BLaER1 (cell line): ENCODE measurements around the gene KRT84.
"Not testable (repeated sequence)": the region's sequence is repeated elsewhere in the genome, so short reads cannot be mapped to it uniquely, and the experiment has no call there.

Source experiments
- H3K27ac ChIP-seq: shearing (Covaris generic); formaldehyde crosslinking; 2 replicates; pipeline ENCODE4 v1.8.1; 2022
- H3K27me3 ChIP-seq: shearing (Covaris generic); formaldehyde crosslinking; 2 replicates; pipeline ENCODE4 v1.8.1; 2022
- H3K36me3 ChIP-seq: shearing (Covaris generic); formaldehyde crosslinking; 2 replicates; pipeline ENCODE4 v1.8.1; 2022
- H3K4me1 ChIP-seq: shearing (Covaris generic); formaldehyde crosslinking; 2 replicates; pipeline ENCODE4 v1.8.1; 2022
- H3K4me2 ChIP-seq: shearing (Covaris generic); formaldehyde crosslinking; 2 replicates; pipeline ENCODE4 v1.8.1; 2022
- H3K4me3 ChIP-seq: shearing (Covaris generic); formaldehyde crosslinking; 2 replicates; pipeline ENCODE4 v1.8.1; 2022
- H3K9ac ChIP-seq: shearing (Covaris generic); formaldehyde crosslinking; 2 replicates; pipeline ENCODE4 v1.8.1; 2022
- H3K9me3 ChIP-seq: shearing (Covaris generic); formaldehyde crosslinking; 2 replicates; pipeline ENCODE4 v1.8.1; 2022
- H4K20me1 ChIP-seq: shearing (Covaris generic); formaldehyde crosslinking; 2 replicates; pipeline ENCODE4 v1.8.1; 2022
- Cebpa-rat ChIP-seq: shearing (Covaris generic); IDR thresholded peaks from 2 replicates; pipeline ENCODE4 v1.8.1; 2022

The KRT84 gene

DNA sequence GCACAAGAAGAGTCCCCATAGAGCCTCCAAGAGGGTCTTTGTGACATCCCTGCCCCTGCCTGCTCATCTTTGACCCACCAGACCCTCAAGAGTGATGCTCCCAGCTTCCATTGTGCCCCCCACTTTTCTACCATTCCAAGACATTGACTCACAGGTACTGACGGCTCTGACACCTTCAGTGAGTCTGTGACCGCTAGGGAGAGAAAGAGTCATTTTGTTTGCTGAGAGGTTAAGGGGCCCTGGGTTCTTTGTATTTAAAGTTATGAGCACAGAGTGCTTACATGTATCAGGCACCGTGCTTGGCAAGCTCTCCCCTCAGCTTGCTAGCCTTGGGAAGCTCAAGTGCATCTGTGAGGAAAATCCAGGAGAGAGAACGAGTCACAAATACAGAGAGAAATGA lies 27.8 kb upstream of the KRT84 start:
- H4K20me1 ChIP-seq = no peaks in the 10 kb centered on the region
- no peaks in the 10 kb centered on the region for H3K9me3 ChIP-seq
- H3K4me3 ChIP-seq = no peak overlapping the region
- TF ChIP-seq Cebpa-rat = no peak
- H3K27ac ChIP-seq = no peak overlapping the region
- peaks cover 6% of the 10 kb centered on the region; the same call in 1 of the 2 replicates for H3K4me1 ChIP-seq
- no peak overlapping the region for H3K9ac ChIP-seq
- no peaks in the 10 kb centered on the region for H3K27me3 ChIP-seq
- no peaks in the 10 kb centered on the region for H3K36me3 ChIP-seq
- H3K4me2 ChIP-seq = no peak overlapping the region

DNA sequence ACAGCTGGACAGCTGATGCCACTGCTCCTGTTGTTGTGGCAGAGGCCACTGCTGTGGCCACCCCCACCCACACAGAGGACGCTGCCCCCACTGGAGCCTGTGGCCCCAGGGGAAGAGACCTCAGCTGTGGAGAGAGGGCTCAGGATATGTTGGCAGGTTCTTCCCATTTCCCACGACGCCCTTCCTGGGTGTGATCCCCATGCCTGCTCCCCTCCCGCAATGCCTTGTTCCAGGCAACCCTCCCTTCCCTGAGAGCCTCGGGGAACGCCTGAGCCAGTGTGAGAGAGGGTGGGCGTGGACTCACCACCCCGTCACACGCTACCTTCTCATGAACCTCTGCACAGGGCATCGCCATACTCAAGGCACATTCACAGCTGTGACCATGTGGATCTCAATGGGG lies 26.4 kb upstream of the KRT84 start:
- Histone ChIP-seq H3K27me3 (no peaks in the 10 kb centered on the region), H3K36me3 (no peaks in the 10 kb centered on the region), H3K9ac (no peak overlapping the region), H3K4me1 (peaks cover 6% of the 10 kb centered on the region; the same call in 1 of the 2 replicates), H3K27ac (no peak overlapping the region), H3K4me2 (no peak overlapping the region), H3K9me3 (no peaks in the 10 kb centered on the region), H4K20me1 (no peaks in the 10 kb centered on the region), H3K4me3 (no peak overlapping the region)
- no peak for TF ChIP-seq Cebpa-rat

DNA sequence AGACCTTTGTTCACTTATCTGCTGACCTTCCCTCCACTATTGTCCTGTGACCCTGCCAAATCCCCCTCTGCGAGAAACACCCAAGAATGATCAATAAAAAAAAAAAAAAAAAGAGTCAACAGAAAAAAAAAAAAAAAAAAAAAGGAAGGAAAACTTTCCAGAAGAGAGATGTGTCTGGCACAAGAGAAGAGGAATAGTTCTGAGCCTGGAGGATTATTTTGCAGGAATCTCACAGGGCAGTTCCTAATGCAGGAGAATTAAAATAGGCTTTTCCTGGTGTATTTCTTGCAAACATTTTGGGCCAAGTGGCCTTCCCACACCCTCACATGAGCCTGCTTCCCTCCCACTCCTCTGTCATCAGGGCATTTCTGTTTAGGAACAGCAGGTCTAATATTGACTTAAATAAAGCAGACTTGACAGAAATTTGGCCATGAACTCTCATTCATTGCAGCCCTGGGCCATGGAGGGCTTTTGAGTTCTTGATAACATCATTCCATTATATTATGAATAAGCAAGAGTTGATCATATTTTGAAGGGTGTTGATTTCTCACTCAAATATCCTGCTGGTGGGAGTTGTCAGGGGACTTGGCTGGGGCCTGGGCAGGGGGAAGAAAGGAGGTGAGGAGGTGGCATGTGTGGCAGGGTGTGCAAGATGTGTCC lies 25.3 kb upstream of the KRT84 start:
- not testable (repeated sequence) for H3K4me3 ChIP-seq, H3K9me3 ChIP-seq, H3K27me3 ChIP-seq, H4K20me1 ChIP-seq, H3K9ac ChIP-seq, H3K4me2 ChIP-seq, H3K36me3 ChIP-seq, H3K27ac ChIP-seq, H3K4me1 ChIP-seq

DNA sequence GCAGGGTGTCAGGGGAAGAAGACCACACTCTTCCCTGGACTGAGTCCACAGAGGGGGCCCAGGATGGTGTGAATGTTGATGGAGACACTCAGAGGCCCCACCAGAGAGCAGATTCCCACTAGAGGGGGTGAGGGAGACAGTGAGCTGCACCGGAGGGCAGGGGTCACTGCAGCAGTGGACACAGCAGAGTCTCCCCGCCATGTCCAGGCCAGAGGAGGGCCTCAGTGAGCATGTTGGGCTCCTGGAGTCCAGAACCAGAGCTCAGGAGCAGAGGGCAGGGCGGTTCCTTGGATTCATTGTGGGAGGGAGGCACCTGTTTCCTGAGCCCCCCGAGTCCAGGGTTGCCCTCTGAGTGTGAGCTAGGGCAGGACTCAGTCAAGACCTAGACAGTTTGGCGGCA lies 22.5 kb upstream of the KRT84 start:
- Histone ChIP-seq H3K27me3 (no peaks in the 10 kb centered on the region), H3K4me1 (no peaks in the 10 kb centered on the region), H3K4me2 (no peak overlapping the region), H3K36me3 (no peaks in the 10 kb centered on the region), H3K9me3 (no peaks in the 10 kb centered on the region), H3K27ac (no peak overlapping the region), H3K9ac (no peak overlapping the region), H4K20me1 (no peaks in the 10 kb centered on the region), H3K4me3 (no peak overlapping the region)
- TF ChIP-seq Cebpa-rat = no peak

DNA sequence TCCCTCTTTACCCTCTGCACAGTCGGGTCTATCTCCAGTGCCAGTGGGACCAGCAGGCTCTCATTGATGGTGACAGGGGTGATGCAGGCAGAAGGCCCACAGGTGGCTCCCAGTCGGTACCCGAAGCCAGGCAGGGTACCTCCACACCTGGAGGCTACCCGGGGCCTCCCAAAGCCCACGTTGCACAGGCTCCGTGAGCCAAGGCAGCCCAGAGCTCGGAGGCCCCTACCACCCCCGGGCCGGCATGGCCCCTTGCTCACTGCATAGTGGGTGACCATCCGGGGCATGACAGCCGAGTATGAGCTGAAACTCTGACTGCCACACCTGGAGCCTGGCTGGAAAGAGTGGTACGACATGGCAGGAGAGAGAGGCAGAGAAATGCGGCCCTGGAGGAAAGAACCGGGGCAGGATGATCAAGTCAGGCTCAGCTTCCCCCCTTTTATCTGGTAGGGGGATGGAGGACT lies 20.5 kb upstream of the KRT84 start, which contains the start of gene KRT82:
Gene KRT82 (minus strand): TSS at position 414 of the 464 bp plus-strand sequence. CDS start 58 bp downstream, at position 356.
- no peak within 1 kb of the TSS for H3K4me3 ChIP-seq
- no peaks in the 10 kb centered on the region for H4K20me1 ChIP-seq
- H3K4me2 ChIP-seq = no peak within 1 kb of the TSS
- H3K4me1 ChIP-seq = no peaks in the 10 kb centered on the region
- TF ChIP-seq Cebpa-rat = no peak
- no peaks in the 10 kb centered on the region for H3K9me3 ChIP-seq
- no peaks in the 10 kb centered on the region for H3K36me3 ChIP-seq
- no peaks in the 10 kb centered on the region for H3K27me3 ChIP-seq
- H3K27ac ChIP-seq = no peak within 1 kb of the TSS
- H3K9ac ChIP-seq = no peak within 1 kb of the TSS

DNA sequence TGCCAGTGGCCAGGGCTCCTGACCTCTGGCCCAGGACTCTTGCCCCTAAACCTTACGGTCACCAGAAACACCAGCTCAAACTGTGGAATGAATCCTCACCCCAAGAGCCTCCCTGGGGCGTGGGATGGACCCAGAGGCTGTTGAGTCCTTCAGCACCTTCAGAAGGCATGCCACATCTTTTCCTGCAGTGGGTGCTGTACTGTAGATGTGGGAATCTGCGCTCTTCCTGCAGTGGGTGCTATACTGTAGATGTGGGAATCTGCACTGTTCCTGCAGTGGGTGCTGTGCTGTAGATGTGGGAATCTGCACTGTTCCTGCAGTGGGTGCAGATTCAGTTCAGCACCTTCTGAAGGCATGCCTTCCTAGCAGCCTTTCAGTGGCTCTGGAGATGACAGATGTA lies 19.5 kb upstream of the KRT84 start:
- Histone ChIP-seq H3K9ac (no peak overlapping the region), H4K20me1 (no peaks in the 10 kb centered on the region), H3K36me3 (no peaks in the 10 kb centered on the region), H3K4me3 (no peak overlapping the region), H3K4me2 (no peak overlapping the region), H3K4me1 (no peaks in the 10 kb centered on the region), H3K27ac (no peak overlapping the region), H3K9me3 (no peaks in the 10 kb centered on the region), H3K27me3 (no peaks in the 10 kb centered on the region)
- TF ChIP-seq Cebpa-rat = no peak

DNA sequence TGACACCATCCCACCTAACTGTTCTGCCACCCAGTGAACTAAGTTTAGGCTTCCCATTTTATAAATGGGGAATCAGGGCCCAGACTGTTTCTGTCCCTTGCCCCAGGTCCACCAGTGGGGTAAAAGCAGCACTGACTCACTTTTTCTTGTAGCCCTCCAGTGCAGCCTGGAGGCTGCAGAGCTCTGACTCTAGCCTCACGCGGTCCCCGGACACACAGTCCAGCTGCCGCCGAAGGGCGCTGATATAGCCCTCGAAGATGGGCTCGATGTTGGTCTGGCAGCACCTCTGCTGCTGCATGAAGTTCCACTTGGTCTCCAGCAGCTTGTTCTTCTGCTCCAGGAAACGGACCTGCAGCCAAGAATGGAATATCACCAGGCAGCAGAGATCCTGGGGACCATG lies 18.1 kb upstream of the KRT84 start:
- H3K9me3 ChIP-seq = no peaks in the 10 kb centered on the region
- no peak overlapping the region for H3K4me2 ChIP-seq
- H3K4me3 ChIP-seq = no peak overlapping the region
- H3K27ac ChIP-seq = no peak overlapping the region
- H3K36me3 ChIP-seq = no peaks in the 10 kb centered on the region
- H3K27me3 ChIP-seq = no peaks in the 10 kb centered on the region
- TF ChIP-seq Cebpa-rat = no peak
- H3K4me1 ChIP-seq = no peaks in the 10 kb centered on the region
- H4K20me1 ChIP-seq = no peaks in the 10 kb centered on the region
- H3K9ac ChIP-seq = no peak overlapping the region

DNA sequence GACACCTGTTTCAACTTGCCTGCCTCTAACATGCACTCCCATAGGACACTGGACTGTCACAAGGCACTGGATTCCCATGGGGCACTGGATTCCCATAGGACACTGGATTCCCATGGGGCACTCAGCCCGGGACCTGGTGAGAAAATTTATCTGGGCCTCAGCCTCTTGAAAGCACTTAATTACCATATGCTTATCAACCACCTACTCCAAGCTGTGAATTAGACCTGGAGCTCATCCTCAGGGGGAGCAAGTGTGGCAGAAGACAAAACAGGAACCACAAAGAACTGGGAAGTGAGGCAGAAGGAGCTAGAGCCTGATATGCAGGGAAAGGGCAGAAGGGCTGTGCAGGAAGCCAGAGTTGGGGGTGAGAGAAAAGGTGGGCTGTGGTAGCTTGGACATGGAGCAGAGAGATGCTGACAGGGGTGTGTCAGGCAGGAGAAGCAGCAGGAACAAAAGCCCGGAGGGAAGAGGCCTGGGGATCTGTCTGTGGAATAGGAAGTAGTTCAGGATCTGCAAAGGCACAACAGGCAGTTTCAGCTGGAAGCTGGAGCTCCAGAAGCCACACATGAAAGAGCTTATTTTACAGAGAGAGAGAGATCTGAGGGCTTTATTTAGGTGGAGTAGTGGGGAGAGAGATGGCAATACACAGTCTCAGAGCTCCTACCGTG lies 17.6 kb upstream of the KRT84 start:
- H3K27me3 ChIP-seq = no peaks in the 10 kb centered on the region
- H3K36me3 ChIP-seq = no peaks in the 10 kb centered on the region
- H3K4me3 ChIP-seq = no peak overlapping the region
- H3K27ac ChIP-seq = no peak overlapping the region
- no peak overlapping the region for H3K9ac ChIP-seq
- H4K20me1 ChIP-seq = no peaks in the 10 kb centered on the region
- H3K4me2 ChIP-seq = no peak overlapping the region
- no peaks in the 10 kb centered on the region for H3K9me3 ChIP-seq
- no peak for TF ChIP-seq Cebpa-rat
- no peaks in the 10 kb centered on the region for H3K4me1 ChIP-seq

DNA sequence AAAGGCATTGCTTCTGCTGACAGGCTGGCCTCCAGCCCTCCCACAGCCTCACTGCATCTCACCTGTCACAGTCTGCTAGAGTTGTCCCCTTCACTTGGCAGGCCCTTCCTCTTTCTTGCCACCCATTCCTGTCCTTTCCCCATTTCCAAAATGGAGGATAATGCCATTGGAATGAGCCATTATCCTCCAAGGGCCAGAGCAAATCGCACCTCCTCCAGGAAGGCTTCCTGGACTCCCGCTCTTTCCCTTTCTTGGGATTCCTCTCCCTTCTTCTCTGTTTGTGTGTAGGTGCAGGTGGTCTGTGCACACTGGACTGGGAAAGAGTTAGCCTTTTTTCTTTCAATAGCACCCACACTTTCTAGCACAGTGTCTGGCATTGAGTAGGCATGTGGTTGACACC lies 16.9 kb upstream of the KRT84 start:
- Histone ChIP-seq H3K4me1 (no peaks in the 10 kb centered on the region), H3K27me3 (no peaks in the 10 kb centered on the region), H3K9me3 (no peaks in the 10 kb centered on the region), H4K20me1 (no peaks in the 10 kb centered on the region), H3K4me2 (no peak overlapping the region), H3K27ac (no peak overlapping the region), H3K36me3 (no peaks in the 10 kb centered on the region), H3K4me3 (no peak overlapping the region), H3K9ac (no peak overlapping the region)
- TF ChIP-seq Cebpa-rat = no peak

DNA sequence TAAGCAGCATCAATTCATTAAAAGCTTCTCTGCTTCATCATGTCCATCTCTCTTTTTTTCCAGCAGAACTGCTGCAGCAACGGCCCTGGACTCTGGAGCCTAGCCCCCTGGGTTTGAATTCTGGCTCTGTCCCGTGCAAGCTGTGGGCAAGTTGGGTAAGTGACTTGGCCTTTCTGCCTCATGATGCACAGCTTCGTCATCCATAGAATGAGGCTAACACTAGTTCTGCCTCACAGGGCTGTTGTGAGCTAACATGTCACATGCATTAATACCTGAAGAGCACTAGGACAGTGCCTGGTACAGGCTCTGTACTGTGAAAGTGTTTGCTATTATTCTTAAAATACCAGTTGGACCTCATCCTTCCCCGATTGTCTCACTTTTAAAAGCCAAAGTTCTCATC lies 16.5 kb upstream of the KRT84 start:
- no peak overlapping the region for H3K9ac ChIP-seq
- no peaks in the 10 kb centered on the region for H3K9me3 ChIP-seq
- no peaks in the 10 kb centered on the region for H4K20me1 ChIP-seq
- H3K27me3 ChIP-seq = no peaks in the 10 kb centered on the region
- no peak overlapping the region for H3K27ac ChIP-seq
- H3K4me3 ChIP-seq = no peak overlapping the region
- H3K36me3 ChIP-seq = no peaks in the 10 kb centered on the region
- TF ChIP-seq Cebpa-rat = no peak
- H3K4me2 ChIP-seq = no peak overlapping the region
- no peaks in the 10 kb centered on the region for H3K4me1 ChIP-seq

DNA sequence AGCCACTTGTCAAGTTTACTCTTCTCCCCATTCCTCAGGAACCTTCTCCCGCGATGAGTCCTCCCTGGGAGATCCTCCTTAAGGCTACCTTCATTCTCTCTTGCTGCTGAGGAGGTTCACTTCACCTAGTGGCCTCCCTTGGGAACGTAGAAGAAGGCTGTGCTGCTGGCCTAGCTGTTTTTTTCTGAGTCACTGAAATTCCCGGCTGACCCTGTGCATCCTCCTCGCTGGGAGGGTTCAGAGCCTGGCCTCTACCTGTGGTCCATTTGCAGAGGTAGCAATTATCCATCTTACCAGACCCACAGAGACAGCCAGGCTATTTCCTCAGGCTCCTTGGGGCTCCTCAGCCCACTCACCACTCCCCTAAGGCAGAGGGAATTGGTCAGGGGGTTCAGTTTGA lies 16.1 kb upstream of the KRT84 start:
- Histone ChIP-seq H3K9ac (no peak overlapping the region), H3K27me3 (no peaks in the 10 kb centered on the region)
- TF ChIP-seq Cebpa-rat = no peak

More for the DNA sequence above, 16.1 kb upstream of the KRT84 start:
- no peak overlapping the region for H3K4me3 ChIP-seq
- no peaks in the 10 kb centered on the region for H4K20me1 ChIP-seq
- no peak overlapping the region for H3K4me2 ChIP-seq
- H3K36me3 ChIP-seq = no peaks in the 10 kb centered on the region
- H3K4me1 ChIP-seq = no peaks in the 10 kb centered on the region
- no peak overlapping the region for H3K27ac ChIP-seq
- H3K9me3 ChIP-seq = no peaks in the 10 kb centered on the region
